ENCODE measurements around the gene CA14. TPM values are rescaled to one million over a fixed set of nuclear protein-coding genes. Genes with fewer than 3 reads are reported as not detected.
A peak's percentile ranks its signal among the peaks of the same experiment; 100 is the strongest.
"Not testable (repeated sequence)": the region's sequence is repeated elsewhere in the genome, so short reads cannot be mapped to it uniquely, and the experiment has no call there.

CA14 gene
- total RNA-seq, 1 donor from 2014 or later, result not detected

DNA sequence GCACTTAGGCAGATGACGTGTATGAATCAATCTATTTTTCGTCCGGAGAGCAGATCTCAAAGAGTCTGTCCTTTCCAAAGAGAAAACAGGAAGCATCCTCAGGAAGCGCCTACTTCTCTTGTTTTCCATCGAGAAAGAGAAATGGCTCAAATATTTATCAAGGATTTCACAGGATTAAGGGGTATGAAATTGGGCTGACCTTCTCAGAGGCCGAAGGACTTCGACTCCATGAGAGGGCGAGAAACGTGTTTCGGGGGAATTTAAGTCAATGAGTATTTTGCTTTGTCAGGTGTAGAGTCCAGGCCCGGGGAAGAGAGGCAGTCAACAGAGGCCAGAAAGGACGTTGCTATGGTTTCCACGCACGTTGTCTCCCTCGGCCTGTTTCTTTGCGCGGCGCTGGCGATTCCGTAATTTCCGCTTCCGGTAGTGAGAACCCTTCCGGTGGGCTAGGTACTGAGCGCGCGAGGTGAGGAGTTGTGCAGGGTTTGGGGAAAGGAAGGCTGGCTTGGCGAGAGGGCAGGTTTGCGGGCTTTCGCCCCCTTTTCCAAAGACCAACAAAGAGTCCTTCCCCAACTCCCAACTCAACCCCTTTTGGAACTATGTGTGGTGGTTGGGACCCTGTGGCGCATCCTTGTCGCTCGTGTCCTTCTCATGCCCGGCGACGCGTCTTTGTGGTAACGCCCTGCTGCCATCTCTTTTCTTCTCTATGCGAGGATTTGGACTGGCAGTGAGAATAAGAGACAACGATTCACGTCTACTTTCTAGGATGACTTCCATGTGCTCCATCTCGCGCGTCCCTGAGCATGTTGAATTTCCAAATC lies 36.1 kb downstream of the CA14 start, which contains the start of gene MRPS21:
MRPS21 (plus strand) TSS at position 429 of the 821 bp plus-strand sequence. CDS start 506 bp downstream, outside the sequence.
- peaks cover 0 to 14% of the 10 kb centered on the region in 2 donors for H3K36me3 ChIP-seq
- H3K27ac ChIP-seq, result peak within 1 kb of the TSS; percentile 79
- H3K4me1 ChIP-seq, result peaks cover 20% of the 10 kb centered on the region
- H3K27me3 ChIP-seq, result no peaks in the 10 kb centered on the region
- intact Hi-C loops (cut with DNase I), result no loop called here
- H3K4me3 ChIP-seq, result peak within 1 kb of the TSS; percentile 70 to 72
- H3K9me3 ChIP-seq, result no peaks in the 10 kb centered on the region
- TF ChIP-seq POLR2AphosphoS5 (IDR thresholded peaks at IDR 0.05; ENCODE audit: insufficient read depth in 1 of 2, low read depth in 1 of 2) (peak; percentile 84 to 90), POLR2A (IDR thresholded peaks at IDR 0.05) (peak in 1 of 2 donors; percentile 24)
- TF ChIP-seq, protein P1, sequence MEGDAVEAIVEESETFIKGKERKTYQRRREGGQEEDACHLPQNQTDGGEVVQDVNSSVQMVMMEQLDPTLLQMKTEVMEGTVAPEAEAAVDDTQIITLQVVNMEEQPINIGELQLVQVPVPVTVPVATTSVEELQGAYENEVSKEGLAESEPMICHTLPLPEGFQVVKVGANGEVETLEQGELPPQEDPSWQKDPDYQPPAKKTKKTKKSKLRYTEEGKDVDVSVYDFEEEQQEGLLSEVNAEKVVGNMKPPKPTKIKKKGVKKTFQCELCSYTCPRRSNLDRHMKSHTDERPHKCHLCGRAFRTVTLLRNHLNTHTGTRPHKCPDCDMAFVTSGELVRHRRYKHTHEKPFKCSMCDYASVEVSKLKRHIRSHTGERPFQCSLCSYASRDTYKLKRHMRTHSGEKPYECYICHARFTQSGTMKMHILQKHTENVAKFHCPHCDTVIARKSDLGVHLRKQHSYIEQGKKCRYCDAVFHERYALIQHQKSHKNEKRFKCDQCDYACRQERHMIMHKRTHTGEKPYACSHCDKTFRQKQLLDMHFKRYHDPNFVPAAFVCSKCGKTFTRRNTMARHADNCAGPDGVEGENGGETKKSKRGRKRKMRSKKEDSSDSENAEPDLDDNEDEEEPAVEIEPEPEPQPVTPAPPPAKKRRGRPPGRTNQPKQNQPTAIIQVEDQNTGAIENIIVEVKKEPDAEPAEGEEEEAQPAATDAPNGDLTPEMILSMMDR (IDR thresholded peaks at IDR 0.05), result no peak
- peak in 1 of 2 donors; percentile 88 for DNase-seq (ENCODE audit: extremely low spot score in 2 of 2)

DNA sequence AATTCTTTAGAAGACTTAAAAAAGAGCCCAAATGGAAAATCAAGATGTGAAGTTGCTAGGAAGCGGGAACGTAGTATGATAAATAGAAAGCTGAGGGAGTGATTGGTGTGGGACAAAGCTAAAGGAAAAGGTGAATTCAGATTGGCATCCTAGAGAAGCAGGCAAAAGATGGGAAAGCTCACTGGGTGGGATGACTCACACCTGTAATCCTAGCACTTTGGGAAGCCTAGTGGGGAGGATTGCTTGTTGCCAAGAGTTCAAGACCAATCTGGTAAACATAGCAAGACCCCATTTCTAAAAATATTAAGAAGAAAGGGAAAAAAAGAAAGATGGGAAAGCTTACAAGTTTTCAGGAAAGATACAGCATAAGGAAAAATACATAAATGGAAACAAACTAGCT lies 37.9 kb downstream of the CA14 start:
- intact Hi-C loops (cut with DNase I), result no loop called here
- Histone ChIP-seq H3K4me1 (peaks cover 20% of the 10 kb centered on the region), H3K36me3 (peaks cover 0 to 24% of the 10 kb centered on the region in 2 donors), H3K4me3 (no peak overlapping the region), H3K9me3 (no peaks in the 10 kb centered on the region), H3K27ac (no peak overlapping the region), H3K27me3 (no peaks in the 10 kb centered on the region)
- TF ChIP-seq, protein P1 (IDR thresholded peaks at IDR 0.05), result no peak
- no peak for TF ChIP-seq POLR2A (IDR thresholded peaks at IDR 0.05)
- TF ChIP-seq POLR2AphosphoS5 (IDR thresholded peaks at IDR 0.05; ENCODE audit: insufficient read depth in 1 of 2, low read depth in 1 of 2), result no peak
- no peak for DNase-seq (ENCODE audit: extremely low spot score in 2 of 2)

DNA sequence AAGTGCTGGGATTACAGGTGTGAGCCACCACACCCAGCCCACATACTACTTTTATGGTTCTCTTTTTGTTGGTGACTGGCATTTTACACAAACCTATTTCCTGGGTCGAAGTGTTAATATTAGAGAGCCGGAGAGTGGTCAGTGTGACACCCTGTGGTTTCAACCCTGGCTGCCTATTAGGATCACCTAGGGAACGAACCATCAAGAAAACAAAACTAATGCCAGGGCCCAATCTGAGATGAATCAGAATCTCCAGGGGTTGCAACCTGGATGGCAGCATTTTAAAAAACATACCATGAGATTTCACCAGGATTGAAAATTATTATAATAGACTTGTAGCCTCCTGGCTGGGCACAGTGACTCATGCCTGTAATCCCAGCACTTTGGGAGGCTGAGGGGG lies 42.1 kb downstream of the CA14 start:
- Histone ChIP-seq H3K36me3 (peaks cover 0 to 33% of the 10 kb centered on the region in 2 donors), H3K9me3 (no peaks in the 10 kb centered on the region), H3K27me3 (no peaks in the 10 kb centered on the region), H3K4me3 (no peak overlapping the region), H3K27ac (no peak overlapping the region), H3K4me1 (peaks cover 6% of the 10 kb centered on the region)
- DNase-seq (ENCODE audit: extremely low spot score in 2 of 2), result no peak
- intact Hi-C loops (cut with DNase I), result no loop called here
- TF ChIP-seq POLR2A (IDR thresholded peaks at IDR 0.05), result no peak
- TF ChIP-seq POLR2AphosphoS5 (IDR thresholded peaks at IDR 0.05; ENCODE audit: insufficient read depth in 1 of 2, low read depth in 1 of 2), result no peak
- TF ChIP-seq, protein P1 (IDR thresholded peaks at IDR 0.05), result no peak

DNA sequence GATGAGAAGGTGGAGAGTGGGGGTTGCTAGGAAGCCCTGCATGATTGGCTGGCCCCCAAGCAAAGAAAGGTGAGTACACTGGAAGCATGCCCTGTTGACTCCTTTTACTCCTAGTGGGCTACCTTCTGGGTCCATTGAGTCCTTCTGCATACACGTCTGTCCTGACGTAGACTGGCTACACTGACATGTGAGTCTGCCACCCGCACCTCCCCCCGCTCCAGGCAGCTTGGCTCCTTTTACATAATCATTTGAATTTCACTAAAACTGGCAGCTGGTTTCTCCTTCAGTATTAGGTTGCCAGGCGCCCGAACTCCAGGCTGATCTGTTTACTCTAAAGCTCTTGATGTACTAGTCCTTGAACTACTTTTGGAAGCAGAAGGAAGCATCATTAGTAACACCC lies 44.8 kb downstream of the CA14 start:
- no peaks in the 10 kb centered on the region for H3K9me3 ChIP-seq
- no peak overlapping the region for H3K4me3 ChIP-seq
- DNase-seq (ENCODE audit: extremely low spot score in 2 of 2), result no peak
- H3K4me1 ChIP-seq, result no peaks in the 10 kb centered on the region
- intact Hi-C loops (cut with DNase I), result no loop called here
- no peaks in the 10 kb centered on the region for H3K27me3 ChIP-seq
- H3K36me3 ChIP-seq, result peaks cover 0 to 20% of the 10 kb centered on the region in 2 donors
- H3K27ac ChIP-seq, result no peak overlapping the region
- TF ChIP-seq POLR2A (IDR thresholded peaks at IDR 0.05) (no peak), POLR2AphosphoS5 (IDR thresholded peaks at IDR 0.05; ENCODE audit: insufficient read depth in 1 of 2, low read depth in 1 of 2) (no peak)
- TF ChIP-seq, protein P1 (IDR thresholded peaks at IDR 0.05), result no peak

DNA sequence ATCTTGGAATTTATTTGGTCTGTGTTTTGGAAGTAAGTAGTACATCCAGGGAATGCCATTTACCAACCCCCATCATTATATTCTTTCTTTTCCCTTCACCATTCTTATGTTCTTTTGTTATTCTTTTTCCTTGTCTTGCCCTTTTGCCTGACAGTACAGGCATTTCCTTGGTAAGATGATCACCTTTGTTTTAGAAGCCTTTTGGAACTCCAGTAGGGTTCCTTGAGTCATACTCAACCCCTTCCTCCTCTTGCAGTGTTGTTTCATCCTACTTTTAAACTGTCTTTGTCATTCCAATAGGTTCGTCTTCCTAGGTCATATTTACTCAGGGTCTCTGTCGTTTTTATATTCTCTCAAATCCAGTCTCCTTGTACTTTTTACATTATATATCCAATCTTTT lies 45.3 kb downstream of the CA14 start:
- no peaks in the 10 kb centered on the region for H3K27me3 ChIP-seq
- no peaks in the 10 kb centered on the region for H3K4me1 ChIP-seq
- H3K27ac ChIP-seq, result no peak overlapping the region
- intact Hi-C loops (cut with DNase I), result no loop called here
- no peaks in the 10 kb centered on the region for H3K9me3 ChIP-seq
- peaks cover 0 to 25% of the 10 kb centered on the region in 2 donors for H3K36me3 ChIP-seq
- no peak overlapping the region for H3K4me3 ChIP-seq
- TF ChIP-seq, protein P1 (IDR thresholded peaks at IDR 0.05), result no peak
- TF ChIP-seq POLR2A (IDR thresholded peaks at IDR 0.05), result no peak
- TF ChIP-seq POLR2AphosphoS5 (IDR thresholded peaks at IDR 0.05; ENCODE audit: insufficient read depth in 1 of 2, low read depth in 1 of 2), result no peak
- DNase-seq (ENCODE audit: extremely low spot score in 2 of 2), result no peak

DNA sequence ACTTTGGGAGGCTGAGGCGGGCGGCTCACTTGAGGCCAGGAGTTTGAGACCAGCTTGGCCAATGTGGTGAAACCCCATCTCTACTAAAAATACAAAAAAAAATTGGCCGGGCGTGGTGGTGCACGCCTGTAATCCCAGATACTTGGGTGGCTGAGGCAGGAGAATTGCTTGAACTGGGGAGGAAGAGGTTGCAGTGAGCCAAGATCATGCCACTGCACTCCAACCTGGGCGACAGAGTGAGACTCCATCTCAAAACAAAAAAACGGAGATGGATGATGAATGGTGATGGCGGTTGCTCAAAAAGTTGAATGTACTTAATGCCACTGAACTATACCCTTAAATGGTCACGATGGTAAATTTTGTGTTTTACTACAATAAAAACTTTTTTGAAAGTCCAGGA lies 51.0 kb downstream of the CA14 start:
- H3K4me3 ChIP-seq; H3K27me3 ChIP-seq; H3K9me3 ChIP-seq; DNase-seq (ENCODE audit: extremely low spot score in 2 of 2); intact Hi-C loops (cut with DNase I); H3K27ac ChIP-seq; H3K4me1 ChIP-seq: not testable (repeated sequence)
- peaks cover 0 to 10% of the 10 kb centered on the region in 2 donors for H3K36me3 ChIP-seq

Data from vagina (tissue), 2 donors.